Stimulated activated CD8-positive, alpha-beta memory T cell treated with anti-CD3 and anti-CD28 coated beads, Interleukin-4, amount 100 ng/mL, for 24 hours (primary cell): Measurements from ENCODE around the gene TAS2R16.

ENCODE experiments used
- DNase-seq: peaks from one replicate; pipeline ENCODE4 v3.0.0-alpha.2; 2020; ENCODE audit warnings: low read depth

TAS2R16 gene, protein sequence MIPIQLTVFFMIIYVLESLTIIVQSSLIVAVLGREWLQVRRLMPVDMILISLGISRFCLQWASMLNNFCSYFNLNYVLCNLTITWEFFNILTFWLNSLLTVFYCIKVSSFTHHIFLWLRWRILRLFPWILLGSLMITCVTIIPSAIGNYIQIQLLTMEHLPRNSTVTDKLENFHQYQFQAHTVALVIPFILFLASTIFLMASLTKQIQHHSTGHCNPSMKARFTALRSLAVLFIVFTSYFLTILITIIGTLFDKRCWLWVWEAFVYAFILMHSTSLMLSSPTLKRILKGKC

GRCh38 chr7:122995600-122995999 lies at the start of gene TAS2R16:
TSS of gene TAS2R16 (minus strand) at chr7:122995700. CDS start at chr7:122995634, 66 bp downstream.
- DNase-seq: no peak

DNA sequence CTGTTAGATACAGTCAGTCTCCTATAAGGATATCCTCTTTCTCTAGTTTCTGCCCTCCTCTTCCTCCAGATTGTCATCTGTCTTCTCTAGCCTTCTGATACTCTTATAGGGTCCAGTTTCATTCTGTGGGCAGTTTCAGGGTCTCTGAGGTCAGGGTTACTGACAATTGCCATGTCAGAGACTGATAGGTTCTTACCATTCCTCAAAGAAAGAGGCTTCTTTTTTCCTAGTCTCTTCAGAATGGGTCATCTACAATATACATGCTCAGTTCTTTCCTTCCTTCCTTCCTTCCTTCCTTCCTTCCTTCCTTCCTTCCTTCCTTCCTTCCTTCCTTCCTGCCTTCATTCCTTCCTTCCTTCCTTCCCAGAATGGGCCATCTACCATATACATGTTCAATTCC lies 48.1 kb upstream of the TAS2R16 start:
- no peak for DNase-seq

GRCh38 chr7:123041101-123041500 lies 45.6 kb upstream of the TAS2R16 start:
- DNase-seq: no peak

- no peak for DNase-seq
Observed at GRCh38 chr7:123039269-123039668, 43.8 kb upstream of the TAS2R16 start.

GRCh38 chr7:123034106-123034505 lies 38.6 kb upstream of the TAS2R16 start:
- DNase-seq: no peak

DNA sequence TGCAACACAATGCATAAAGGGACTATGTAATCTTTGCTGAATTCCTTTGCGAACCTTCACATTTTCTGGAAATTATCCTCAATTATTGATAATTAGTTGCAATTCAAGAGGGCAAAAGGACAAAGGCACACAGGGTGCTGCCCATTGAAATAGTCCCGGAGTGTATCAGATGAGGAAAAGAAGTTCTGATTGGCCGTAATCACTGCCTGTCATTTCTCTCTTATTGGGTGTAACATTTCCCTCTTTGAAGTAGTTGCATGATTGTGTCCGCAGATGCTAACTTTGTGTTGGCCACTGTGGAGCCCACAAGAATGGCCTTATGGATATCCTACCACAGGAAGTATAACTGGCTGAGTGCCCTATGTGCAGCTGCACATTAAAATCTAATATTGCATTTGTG lies 35.1 kb upstream of the TAS2R16 start:
- no peak for DNase-seq

GRCh38 chr7:123028339-123028738 lies 32.8 kb upstream of the TAS2R16 start:
- DNase-seq: no peak

- no peak for DNase-seq
Observed at GRCh38 chr7:123026251-123026650, 30.8 kb upstream of the TAS2R16 start.

DNA sequence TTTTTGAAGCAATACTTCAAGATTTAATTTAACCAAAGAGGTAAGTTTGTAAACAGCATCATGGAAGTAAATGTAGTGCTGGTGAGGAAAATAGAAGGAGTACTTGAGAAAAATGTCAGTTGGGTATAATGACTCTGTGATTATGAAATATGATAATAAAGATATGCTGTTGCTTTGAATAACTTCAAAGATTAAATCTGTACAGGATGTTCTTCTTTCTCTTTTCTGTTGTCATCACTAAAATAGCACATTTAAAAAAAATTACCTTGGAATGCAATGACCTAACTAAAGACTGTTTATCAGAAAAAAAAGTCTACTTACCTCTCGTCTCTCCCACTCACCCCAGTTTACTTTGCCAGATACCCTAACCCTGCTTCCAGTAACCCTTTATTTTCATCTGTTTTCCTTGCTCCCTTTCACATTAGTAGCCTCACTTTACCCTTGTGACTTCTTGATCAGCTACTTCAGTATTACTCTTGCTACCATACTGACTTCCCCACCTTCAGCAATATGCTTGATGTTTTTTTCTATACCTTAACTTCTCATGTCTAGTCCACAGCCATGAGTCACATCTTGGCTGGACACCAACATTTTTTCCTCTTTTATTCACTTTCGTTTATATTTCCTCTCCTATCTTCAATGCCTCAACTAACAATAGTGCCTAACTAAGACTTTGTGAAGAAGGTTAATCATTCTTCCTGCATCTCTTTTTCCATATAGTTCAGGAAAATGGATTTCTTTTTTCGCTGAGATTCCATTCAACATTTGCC lies 29.7 kb upstream of the TAS2R16 start:
- no peak for DNase-seq

DNA sequence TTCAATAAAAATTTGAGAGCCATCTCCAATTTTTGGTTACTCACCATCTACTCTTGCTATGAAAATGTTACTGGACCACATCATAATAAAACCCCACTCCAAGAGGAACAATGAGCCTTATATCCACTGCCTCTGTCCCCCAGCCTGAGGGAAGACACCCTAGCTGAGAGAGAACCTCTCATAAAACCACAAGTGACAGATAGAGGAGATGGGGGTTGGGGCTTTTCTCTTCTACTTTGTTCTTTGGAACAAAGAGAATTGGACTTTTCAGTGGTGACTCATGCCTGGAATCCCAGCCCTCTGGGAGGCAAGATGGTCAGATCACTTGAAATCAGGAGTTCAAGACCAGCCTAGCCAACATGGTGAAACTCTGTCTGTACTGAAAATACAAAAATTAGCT lies 27.6 kb upstream of the TAS2R16 start:
- no peak for DNase-seq

GRCh38 chr7:123022576-123022975 lies 27.1 kb upstream of the TAS2R16 start:
- DNase-seq: no peak

DNA sequence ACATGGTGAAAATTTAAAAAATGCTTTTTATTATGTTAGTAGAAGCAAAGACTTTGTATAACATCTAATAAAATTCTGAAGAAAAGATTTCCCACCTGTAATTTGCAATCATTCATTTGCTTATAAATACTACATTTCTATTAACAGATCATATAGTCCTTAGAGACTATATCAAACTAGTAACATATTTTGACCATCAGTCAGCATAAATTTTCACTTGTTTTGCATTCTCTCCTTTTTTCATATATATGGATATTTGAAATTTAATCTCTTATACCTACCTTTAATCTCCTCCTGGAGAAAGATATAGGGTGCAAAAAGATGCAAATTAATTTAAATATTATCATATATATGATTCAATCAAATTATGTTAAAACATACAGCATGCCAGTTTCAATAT lies 16.9 kb upstream of the TAS2R16 start:
- no peak for DNase-seq

GRCh38 chr7:123011766-123012369 lies 16.4 kb upstream of the TAS2R16 start:
- DNase-seq: no peak

- DNase-seq: no peak
Observed at GRCh38 chr7:123004931-123005330, 9.4 kb upstream of the TAS2R16 start.

DNA sequence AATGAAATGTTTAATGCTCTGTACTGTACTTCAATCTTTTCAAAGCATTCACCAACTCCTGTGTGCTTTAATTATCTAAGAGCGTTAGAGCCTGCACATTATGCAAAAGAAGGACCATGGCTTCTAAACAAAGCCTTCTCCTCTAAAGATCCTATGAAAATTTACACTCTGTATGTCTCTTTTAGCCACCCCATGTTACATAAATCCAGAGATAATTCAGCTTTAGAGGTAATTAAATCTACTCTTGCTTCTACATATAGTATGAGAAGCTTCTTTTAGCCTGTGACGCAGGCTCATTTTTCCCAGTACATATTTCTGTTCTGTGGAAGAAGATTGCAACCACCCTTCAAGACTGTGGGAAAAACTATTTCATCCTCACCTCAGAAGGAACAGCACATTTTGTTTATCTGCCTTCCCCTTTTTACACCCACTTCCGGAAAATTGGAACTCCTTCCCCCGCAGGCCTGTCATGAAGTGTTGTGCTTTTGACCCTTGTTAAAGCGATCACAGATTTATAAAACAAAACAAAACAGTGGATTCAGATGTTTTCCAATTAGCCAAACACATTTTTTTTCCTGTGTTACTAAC lies 8.1 kb upstream of the TAS2R16 start:
- DNase-seq: no peak

GRCh38 chr7:122989577-122989976 lies 5.9 kb downstream of the TAS2R16 start:
- DNase-seq: no peak

- no peak for DNase-seq
Observed at GRCh38 chr7:122989041-122989440, 6.5 kb downstream of the TAS2R16 start.

- DNase-seq: no peak
Observed at GRCh38 chr7:122988333-122988732, 7.2 kb downstream of the TAS2R16 start.

DNA sequence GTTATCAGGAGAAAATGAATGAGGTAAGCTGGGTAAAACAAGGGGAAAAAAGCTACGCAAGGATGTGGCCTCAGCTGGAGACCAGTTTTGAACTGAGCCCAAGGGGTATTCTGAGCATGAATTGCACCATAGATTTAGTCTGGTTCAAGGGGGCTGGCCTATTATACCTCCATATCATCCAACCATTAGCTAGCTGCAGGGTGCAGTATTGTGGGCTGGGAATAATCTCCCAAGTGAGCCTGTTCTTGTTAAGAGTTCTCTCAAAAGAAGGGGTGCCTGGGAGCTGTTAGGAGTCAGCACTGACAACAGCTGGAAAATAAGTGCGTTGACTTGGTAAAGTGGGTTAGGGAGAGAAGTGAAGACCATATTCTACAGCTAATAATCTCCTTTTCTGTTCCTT lies 8.0 kb downstream of the TAS2R16 start:
- no peak for DNase-seq

DNA sequence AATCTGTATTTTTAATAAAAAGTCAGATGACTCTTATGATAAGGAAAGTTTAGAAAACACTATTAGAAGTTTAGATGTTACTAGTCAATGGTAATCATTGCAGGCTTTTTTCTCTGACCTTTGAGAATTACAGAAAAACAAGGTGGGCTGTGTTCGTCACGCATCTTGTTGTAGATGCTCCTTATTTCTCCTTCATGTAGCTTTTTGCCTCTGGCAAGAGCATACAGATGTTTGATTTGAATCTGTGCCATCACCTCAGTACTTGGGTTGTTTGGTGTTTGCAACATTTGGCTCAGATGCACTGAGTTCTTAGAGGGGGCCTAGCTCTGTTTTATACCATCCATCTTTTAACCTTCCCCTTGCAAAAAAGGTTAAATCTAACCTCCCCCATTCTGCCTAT lies 11.5 kb downstream of the TAS2R16 start:
- no peak for DNase-seq

DNA sequence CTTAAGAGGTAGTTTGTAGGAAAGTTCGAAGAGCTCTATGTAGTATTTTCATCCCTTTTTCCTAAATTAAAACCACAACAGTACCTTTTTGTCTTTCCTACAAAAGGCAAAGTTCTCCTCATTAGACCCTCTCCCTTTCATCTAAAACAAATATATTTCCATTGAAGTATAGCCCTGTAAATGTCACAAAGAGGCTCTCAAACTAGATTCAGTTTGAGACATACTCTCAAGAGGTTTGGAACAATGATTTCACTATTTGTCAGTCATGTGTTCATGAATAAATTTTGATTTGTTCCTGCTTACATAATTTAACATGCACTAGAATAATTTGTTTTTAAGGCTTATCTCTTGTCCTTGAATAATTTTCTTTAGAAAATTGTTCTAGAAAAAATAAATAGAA lies 12.2 kb downstream of the TAS2R16 start:
- DNase-seq: no peak

GRCh38 chr7:122975341-122975740 lies 20.2 kb downstream of the TAS2R16 start:
- no peak for DNase-seq

DNA sequence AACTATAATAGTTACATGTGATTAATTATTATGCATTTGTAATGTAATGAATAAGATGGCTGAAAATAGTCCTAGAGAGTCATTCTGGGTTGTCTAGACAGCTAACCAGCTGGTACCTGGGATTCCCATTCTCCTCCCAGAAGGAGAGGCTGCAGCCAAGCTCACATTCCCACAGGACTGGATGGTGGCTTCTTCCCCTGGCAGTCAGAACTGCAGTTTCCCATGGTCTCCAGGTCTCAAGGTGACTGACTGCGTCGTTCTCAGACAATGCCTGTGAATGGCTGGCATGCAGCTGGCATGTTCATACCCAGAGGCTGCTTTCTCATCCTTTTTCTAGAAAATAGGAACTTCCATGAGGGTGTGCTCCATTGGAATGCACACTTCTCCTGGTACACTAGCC lies 21.3 kb downstream of the TAS2R16 start:
- no peak for DNase-seq
